SJSA1 (cell line): ENCODE results near the gene SPTBN5. TPM values are rescaled to one million over a fixed set of nuclear protein-coding genes. Genes with fewer than 3 reads are reported as not detected.

Source experiments
- DNase-seq, 2 experiments: peaks; one replicate each; pipeline ENCODE4 v3.0.0-alpha.2; 2015 to 2020; ENCODE audit warnings: low spot score in 2 of 2, low read depth in 1 of 2
- H3K27ac ChIP-seq: fragments of 250-450 bp; sonication (Bioruptor Pico); 2 replicates; pipeline ENCODE4 v1.5.1; 2020; ENCODE audit warnings: mild to moderate bottlenecking, moderate library complexity
- H3K27me3 ChIP-seq: fragments of 250-450 bp; sonication (Bioruptor Pico); replicated peaks from 2 replicates; pipeline ENCODE4 v1.5.1; 2020; ENCODE audit warnings: mild to moderate bottlenecking, moderate library complexity
- H3K36me3 ChIP-seq: fragments of 250-450 bp; sonication (Bioruptor Pico); 2 replicates; pipeline ENCODE4 v1.5.1; 2020; ENCODE audit warnings: mild to moderate bottlenecking
- H3K4me1 ChIP-seq: fragments of 250-450 bp; sonication (Bioruptor Pico); replicated peaks from 2 replicates; pipeline ENCODE4 v1.6.1; 2021; ENCODE audit warnings: mild to moderate bottlenecking
- H3K4me3 ChIP-seq: fragments of 250-450 bp; sonication (Bioruptor Pico); 2 replicates; pipeline ENCODE4 v1.5.1; 2020; ENCODE audit warnings: mild to moderate bottlenecking
- H3K9me3 ChIP-seq: fragments of 250-450 bp; sonication (Bioruptor Pico); replicated peaks from 2 replicates; pipeline ENCODE4 v1.5.1; 2020; ENCODE audit warnings: mild to moderate bottlenecking
- total RNA-seq: library from RNA; depleted of rRNA; stranded (reverse); fragments of >200 nt; shearing (Covaris generic); gene quantifications from 2 replicates; pipeline ENCODE4 v1.2.3, GENCODE V29; 2014

Gene SPTBN5
- total RNA-seq, 1 experiment from 2014 or later: 0.34 TPM

DNA sequence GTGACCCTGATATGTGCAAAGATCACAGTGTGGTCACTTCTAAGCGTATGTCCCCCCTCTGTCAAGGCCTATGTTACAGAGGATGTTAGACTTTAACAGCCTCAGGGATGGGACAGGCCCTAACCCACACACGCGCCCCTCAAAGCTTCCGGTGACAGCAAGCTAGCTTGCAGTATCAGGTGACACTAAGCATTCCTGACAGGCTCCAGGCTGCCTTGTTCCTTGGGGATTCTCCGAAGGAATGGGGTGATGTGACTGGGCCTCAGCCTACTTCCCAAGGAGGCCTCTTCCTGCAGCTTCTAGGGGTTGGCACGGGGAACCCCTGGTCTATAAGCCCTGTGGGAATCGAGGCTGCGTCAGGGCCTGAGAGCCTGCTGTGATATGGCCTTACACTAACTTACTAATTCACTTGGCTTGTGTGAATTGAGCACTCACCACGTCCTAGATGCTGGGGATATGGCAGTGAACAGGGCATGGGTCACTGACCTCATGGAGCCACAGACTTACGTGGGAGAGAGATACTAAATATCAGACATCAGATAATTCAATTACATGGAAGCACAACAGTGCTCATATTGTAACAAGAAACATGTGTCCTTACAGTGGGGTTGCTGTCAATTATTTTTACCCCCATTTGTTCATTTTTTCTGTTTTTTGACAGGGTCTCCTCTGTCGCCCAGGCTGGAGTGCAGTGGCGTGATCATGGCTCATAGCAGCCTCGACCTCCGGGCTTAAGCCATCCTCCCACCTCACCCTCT is 11.4 kb upstream of the SPTBN5 start:
- Histone ChIP-seq H3K4me1 (no peaks in the 10 kb centered on the region), H3K4me3 (no peak overlapping the region), H3K36me3 (peaks cover 63% of the 10 kb centered on the region), H3K27me3 (no peaks in the 10 kb centered on the region), H3K9me3 (no peaks in the 10 kb centered on the region), H3K27ac (no peak overlapping the region)
- no peak for DNase-seq

DNA sequence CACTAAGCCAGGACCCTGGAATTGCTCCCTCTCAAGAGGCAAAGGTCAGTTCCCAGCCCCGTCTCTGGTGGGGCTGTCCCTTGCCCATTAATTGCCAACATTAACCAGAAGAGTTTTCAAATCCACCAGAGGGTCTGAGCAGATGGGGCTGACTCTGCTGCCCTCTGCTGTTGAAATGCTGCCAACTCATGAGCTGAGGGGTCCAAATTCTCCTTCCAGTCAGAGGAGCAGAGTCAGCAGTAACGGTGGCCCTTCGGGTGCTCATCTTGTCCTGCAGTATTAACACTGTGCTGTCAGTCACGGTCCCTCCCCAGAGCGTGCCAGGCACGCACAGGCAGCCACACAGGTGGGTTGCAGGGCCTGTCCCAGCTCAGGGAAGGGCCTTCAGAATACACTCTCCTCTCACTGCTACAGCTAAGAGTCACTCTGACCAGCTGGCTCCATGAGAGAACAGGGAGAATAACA is 10.7 kb upstream of the SPTBN5 start:
- Histone ChIP-seq H3K27me3 (no peaks in the 10 kb centered on the region), H3K27ac (no peak overlapping the region), H3K4me3 (no peak overlapping the region), H3K9me3 (no peaks in the 10 kb centered on the region), H3K36me3 (peaks cover 64% of the 10 kb centered on the region), H3K4me1 (no peaks in the 10 kb centered on the region)
- DNase-seq: peak; percentile 65 to 66

DNA sequence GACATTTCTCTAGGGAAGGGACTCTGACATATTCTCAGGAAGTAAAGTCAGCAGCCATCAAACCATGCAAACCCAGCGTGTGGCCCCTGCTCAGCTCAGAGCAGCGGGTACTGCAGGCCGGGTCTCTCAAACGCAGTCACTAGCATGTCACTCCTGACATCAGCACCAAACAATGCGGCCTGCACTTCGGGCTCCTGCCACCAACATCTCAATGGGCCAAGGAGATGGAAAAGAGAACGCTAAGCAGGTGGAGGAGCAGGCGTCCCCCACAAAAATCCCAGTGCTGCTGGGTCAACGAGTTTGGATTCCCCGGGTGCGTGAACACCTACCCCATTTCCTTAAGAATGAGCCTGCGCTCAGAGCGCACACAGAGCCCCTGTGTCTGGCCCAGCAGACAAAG is 9.9 kb upstream of the SPTBN5 start:
- Histone ChIP-seq H3K4me3 (no peak overlapping the region), H3K27me3 (no peaks in the 10 kb centered on the region), H3K4me1 (no peaks in the 10 kb centered on the region), H3K36me3 (peaks cover 60% of the 10 kb centered on the region), H3K27ac (no peak overlapping the region), H3K9me3 (no peaks in the 10 kb centered on the region)
- no peak for DNase-seq

DNA sequence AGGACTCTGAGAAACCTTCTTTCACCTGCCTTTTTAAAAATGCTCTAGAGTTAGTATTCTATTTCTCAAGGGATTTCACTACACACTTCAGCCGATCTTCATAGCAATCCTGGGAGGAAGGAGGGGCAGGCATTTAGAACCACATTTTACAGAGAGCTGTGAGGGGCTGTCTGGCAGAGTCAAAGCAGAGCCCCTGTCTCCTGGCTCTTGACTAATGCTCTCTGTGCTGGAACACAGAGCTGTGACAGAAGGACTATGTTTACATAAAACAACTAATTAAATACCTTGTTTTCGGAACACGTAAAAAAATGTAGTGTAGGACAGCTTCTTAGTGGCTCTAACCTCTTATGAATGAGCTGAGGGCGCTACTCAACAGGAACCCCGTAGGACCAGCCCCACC is 7.6 kb upstream of the SPTBN5 start:
- peaks cover 46% of the 10 kb centered on the region for H3K36me3 ChIP-seq
- no peak overlapping the region for H3K27ac ChIP-seq
- DNase-seq: no peak

GRCh38 chr15:41900526-41901380 is 6.9 kb upstream of the SPTBN5 start:
- Histone ChIP-seq H3K36me3 (peaks cover 40% of the 10 kb centered on the region), H3K4me1 (no peaks in the 10 kb centered on the region), H3K4me3 (no peak overlapping the region), H3K9me3 (no peaks in the 10 kb centered on the region), H3K27me3 (no peaks in the 10 kb centered on the region), H3K27ac (no peak overlapping the region)
- DNase-seq: no peak

More for the DNA sequence above, 7.6 kb upstream of the SPTBN5 start:
- no peaks in the 10 kb centered on the region for H3K27me3 ChIP-seq
- H3K9me3 ChIP-seq: no peaks in the 10 kb centered on the region
- H3K4me3 ChIP-seq: no peak overlapping the region
- no peaks in the 10 kb centered on the region for H3K4me1 ChIP-seq

- H3K9me3 ChIP-seq: no peaks in the 10 kb centered on the region
- peaks cover 4% of the 10 kb centered on the region for H3K4me1 ChIP-seq
- H3K4me3 ChIP-seq: no peak overlapping the region
- no peaks in the 10 kb centered on the region for H3K27me3 ChIP-seq
- DNase-seq: no peak
- peaks cover 36% of the 10 kb centered on the region for H3K36me3 ChIP-seq
- no peak overlapping the region for H3K27ac ChIP-seq
Measured at GRCh38 chr15:41899854-41900442, 6.1 kb upstream of the SPTBN5 start.

- Histone ChIP-seq H3K36me3 (peaks cover 33% of the 10 kb centered on the region), H3K27me3 (no peaks in the 10 kb centered on the region), H3K4me1 (peaks cover 15% of the 10 kb centered on the region), H3K4me3 (no peak overlapping the region), H3K27ac (no peak overlapping the region), H3K9me3 (no peaks in the 10 kb centered on the region)
- no peak for DNase-seq
Measured at GRCh38 chr15:41897363-41897799, 3.5 kb upstream of the SPTBN5 start.

- H3K27me3 ChIP-seq: no peaks in the 10 kb centered on the region
- H3K27ac ChIP-seq: no peak overlapping the region
- peaks cover 26% of the 10 kb centered on the region for H3K36me3 ChIP-seq
- no peak for DNase-seq
- H3K4me1 ChIP-seq: peaks cover 15% of the 10 kb centered on the region
- no peaks in the 10 kb centered on the region for H3K9me3 ChIP-seq
- H3K4me3 ChIP-seq: no peak overlapping the region
Measured at GRCh38 chr15:41896566-41896965, 2.7 kb upstream of the SPTBN5 start.

GRCh38 chr15:41895957-41896356 is 2.1 kb upstream of the SPTBN5 start:
- peaks cover 23% of the 10 kb centered on the region for H3K36me3 ChIP-seq
- no peaks in the 10 kb centered on the region for H3K9me3 ChIP-seq
- H3K4me1 ChIP-seq: peaks cover 15% of the 10 kb centered on the region
- no peak overlapping the region for H3K27ac ChIP-seq
- DNase-seq: no peak
- H3K4me3 ChIP-seq: no peak overlapping the region
- no peaks in the 10 kb centered on the region for H3K27me3 ChIP-seq

DNA sequence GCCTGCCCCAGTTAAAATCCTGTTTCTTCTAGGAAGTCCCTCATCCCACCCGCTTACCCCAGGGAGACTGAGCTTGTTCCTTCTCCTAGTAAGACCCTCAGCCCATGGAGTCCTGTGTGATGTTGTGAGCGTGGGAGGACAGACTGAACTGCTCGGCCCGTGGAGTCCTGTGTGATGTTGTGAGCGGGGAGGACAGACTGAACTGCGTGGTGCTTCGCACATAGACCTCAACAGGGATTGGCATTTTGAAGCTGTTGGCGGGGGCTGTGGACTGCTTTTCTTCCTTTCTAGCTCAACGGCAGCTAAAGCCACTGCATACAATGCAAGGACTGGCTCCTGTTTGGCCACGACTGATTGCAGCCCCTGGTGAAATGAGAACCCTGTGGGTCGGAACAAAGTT is 1.6 kb upstream of the SPTBN5 start:
- no peak overlapping the region for H3K4me3 ChIP-seq
- no peak overlapping the region for H3K27ac ChIP-seq
- H3K36me3 ChIP-seq: peaks cover 19% of the 10 kb centered on the region
- no peak for DNase-seq
- H3K4me1 ChIP-seq: peaks cover 15% of the 10 kb centered on the region
- H3K9me3 ChIP-seq: no peaks in the 10 kb centered on the region
- no peaks in the 10 kb centered on the region for H3K27me3 ChIP-seq

DNA sequence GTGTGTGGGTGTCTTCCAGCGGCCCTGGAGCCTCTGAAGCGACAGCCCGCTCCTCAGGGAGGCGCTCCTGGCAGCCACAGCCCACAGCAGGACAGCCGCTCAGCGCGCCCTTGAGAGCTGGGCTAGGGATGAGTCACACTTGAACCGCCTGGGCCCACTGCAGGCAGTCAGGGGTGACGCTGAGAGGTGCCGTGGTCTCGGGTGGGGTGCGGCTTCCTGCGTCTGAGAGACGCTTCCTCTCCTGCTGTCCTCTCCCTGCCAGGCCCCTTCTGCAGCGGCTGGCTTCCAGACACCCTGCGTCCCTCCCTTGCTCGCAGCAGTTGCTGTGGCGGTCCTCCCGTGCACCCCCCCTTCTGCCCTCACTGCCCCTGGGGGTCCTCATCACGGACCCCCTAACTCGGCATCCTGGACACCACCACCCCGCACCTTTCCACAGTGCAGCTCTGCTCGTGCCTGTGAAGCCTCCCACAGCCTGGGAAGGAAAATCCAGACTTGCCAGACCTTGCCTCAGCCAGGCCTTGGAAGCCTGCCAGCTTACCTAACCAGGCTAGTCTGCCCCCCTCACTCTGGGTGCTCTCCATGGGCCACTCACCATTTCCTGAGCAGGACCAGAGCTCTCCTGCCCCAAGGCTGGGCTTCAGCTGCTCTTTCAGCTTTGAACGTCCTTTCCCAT is 1.1 kb upstream of the SPTBN5 start:
- H3K4me3 ChIP-seq: no peak overlapping the region; the same call in 1 of the 2 replicates

DNA sequence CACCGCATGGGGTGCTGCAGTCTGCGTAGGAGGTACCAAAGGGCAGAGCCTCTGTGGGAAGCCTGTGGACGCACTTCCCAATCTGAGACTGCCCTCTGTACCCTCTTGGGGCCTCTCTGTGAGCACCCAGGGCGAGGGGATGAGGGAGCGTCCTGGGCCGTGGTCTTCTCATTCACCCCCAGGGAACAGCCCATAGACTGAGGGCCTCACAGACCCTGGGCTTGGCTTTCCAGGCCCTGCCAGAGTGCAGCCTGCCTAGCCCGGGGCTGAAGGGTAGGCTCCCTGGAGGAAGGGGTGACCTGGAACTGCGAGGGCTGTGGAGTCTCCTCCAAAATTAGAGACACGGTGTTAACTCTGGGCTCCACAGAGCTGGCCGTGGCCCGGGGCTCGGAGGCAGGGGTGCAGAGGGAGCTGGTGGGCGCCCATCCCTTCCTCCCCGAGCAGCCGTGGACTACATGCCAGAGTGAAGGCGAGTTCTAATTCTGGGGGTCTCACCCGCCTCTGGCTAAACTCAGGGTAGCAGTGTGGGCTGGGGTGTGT is 468 bp upstream of the SPTBN5 start:
- no peak for DNase-seq
- H3K4me3 ChIP-seq: no peak overlapping the region; the same call in 1 of the 2 replicates
- H3K36me3 ChIP-seq: peaks cover 10% of the 10 kb centered on the region
- H3K27me3 ChIP-seq: no peaks in the 10 kb centered on the region
- H3K27ac ChIP-seq: peak overlapping the region; percentile 41; the same call in 1 of the 2 replicates
- peaks cover 15% of the 10 kb centered on the region for H3K4me1 ChIP-seq
- no peaks in the 10 kb centered on the region for H3K9me3 ChIP-seq

More for the DNA sequence above, 1.1 kb upstream of the SPTBN5 start:
- Histone ChIP-seq H3K9me3 (no peaks in the 10 kb centered on the region), H3K36me3 (peaks cover 14% of the 10 kb centered on the region), H3K27me3 (no peaks in the 10 kb centered on the region), H3K27ac (peak overlapping the region; percentile 41; the same call in 1 of the 2 replicates), H3K4me1 (peaks cover 15% of the 10 kb centered on the region)
- DNase-seq: peak; percentile 66 to 84
